ENCODE measurements around the gene PRSS36.

GRCh38 chr16:31118223-31119155, 31.4 kb downstream of the PRSS36 start:
- TF ChIP-seq CTCF (IDR thresholded peaks at IDR 0.05) = no peak
- no peak for TF ChIP-seq POLR2A (IDR thresholded peaks at IDR 0.05)

Data from prostate gland (tissue), 2 donors.